IPS DF 4.7 (cell line): ENCODE measurements around the gene ILDR1.
"Not testable (repeated sequence)": the region's sequence is repeated elsewhere in the genome, so short reads cannot be mapped to it uniquely, and the experiment has no call there.

Source experiments
- DNase-seq: peaks from one replicate; pipeline ENCODE4 v3.0.0-alpha.2; 2013; ENCODE audit warnings: low spot score; ENCODE audit errors: extremely low read depth

ILDR1 gene

DNA sequence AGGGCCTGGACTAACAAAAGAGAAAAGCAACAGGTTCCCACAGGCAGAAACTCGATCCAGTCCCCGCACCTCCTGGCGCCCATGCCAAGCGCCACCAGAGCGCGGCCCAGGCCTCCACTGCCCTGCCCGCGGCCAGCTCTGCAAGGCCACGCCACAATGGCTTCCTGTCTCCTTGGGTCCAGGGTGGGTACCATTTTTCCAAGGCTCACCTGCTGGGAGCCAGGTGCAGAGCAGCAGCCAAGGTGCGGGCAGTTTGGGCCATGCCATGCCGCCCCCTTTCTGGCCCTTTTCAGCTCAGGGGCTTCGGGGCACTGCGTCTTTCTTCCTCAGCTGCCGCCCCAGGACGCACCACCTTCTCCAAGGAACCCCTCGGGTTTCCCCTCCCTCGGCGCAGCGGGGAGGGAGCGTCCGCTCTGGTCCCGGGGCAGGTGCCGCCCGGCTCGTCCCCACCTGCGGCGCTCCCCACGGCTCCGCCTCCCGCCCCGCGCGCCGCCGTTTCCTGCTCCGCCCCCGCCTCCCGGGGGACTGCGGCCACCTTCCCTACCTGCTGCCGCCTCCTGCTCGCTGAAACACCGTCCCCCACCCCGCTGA lies at the start of gene ILDR1:
Gene ILDR1, minus strand, starts transcription at position 437 of the 591 bp plus-strand sequence. Its CDS starts 170 bp downstream, at position 267.
- DNase-seq: no peak

DNA sequence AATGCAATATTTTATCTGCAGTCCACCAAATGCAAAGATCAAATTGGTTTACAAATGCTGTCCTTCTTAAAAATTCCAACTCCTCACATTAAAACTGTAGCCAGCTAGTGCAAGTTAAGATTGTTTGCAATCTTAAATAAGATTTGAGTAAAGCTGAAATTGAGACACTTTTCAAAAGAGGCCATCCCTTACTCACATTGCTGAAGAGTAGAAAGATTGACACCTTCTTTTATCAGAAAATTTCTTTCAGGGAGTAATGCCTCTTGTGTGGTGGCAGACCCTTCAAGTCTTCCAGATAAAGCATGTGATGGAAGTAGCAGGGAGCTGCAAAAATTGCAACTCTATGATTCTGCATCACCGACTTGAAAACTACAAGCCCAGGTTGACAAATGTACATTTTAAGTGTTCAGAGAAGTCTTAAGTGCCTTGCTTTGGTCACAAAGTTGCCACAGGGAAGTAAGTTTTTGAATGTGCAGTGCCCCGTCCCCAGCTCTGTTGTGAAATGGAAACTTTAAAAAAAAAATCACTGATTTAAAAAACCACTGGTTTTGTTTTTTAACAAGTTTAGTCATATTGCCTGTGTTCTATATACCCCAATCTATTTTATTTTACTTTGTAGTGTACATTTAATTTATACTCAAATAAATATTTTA lies 45.7 kb upstream of the ILDR1 start:
- no peak for DNase-seq

DNA sequence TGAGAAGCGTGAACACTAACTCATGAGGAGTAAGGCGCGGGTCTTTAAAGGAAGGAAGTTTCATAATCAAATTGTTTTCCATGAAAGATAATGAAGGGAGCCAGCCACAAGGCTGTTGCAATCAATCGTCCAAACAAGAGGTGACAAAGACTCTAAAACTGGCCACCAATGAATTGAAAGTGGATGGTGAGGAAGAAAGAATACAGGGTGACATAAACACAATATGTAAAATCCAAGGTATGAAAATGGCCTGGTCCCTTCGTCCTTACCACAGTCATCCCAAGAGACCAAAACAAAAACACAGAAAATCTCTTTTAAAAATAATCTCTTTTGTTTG lies 45.1 kb upstream of the ILDR1 start:
- DNase-seq: no peak

DNA sequence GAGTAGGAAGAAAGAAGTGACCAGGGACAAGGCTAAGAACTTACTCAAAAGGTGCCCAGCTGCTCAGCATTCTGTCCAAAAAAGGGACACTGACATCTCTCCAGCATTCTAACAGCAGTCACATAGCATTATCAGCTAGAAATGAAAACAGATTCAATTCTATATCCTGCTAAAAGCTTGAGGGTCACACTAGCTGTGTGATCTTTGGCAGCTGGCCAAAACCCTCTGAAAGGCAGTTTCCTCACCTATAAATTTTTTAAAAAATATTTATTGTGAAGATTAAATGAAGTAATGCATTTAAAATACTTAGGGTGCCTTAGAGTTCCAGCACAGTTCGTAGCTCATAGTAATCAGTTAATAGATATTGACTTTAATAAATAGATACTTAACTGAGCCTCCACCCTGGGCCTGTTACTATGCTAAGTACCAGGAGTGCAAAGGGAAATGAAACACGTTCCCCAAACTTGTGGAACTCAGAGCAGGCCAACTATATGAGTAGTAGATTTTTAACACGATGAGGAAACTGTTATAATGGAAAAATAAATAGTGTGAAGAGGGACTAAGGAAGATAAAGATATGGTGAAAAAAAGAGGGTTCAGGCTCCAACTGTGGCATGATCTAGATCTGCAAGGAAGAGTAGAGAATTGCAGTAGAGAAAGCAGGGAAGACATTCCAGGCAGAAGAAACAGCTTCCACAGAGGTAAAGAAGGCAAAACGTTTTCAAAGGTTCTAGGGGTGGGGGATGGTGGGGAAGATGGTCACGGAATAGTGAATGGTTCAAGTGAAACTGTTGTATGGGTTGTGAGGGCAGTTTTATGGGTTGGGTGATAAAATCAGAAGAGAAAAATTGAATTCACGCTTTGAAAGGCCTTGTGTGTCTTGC lies 44.5 kb upstream of the ILDR1 start:
- DNase-seq: no peak

DNA sequence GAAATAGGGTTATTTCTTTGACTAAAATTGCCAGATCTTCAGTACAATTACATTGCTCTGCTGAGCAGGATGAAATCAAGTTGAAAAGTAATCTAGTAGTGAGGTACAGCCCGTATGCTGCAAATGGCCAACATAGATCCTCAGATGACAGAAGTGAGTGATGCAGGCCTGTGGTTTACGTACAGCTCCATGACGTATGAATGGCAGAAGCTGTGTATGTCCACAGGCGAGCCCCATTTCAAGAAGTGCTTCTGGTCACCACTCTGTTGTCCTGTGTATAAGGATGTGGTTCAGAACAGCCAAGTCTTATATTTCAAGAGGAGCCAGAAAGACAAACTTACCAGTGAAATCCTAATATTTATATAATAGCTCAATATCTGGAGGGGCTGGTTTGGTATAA lies 42.3 kb upstream of the ILDR1 start:
- DNase-seq: no peak

DNA sequence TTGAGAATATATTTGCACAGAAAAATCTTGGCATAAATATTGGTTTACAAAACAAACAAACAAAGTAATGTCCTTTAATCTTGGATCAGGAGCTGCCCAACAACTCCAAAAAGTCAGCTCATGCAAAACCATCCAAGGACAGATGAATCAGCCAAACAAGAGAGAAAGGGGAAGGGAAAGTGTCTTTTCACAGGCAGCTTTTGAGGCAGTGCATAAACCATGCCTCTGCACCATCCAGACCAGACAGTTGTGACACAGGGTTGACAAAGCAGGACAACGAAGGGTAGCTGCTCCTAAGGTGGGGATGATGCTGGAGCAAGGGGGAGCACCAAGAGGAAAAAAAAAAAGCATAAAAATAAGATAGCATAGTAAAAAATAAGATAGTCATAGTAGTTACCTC lies 41.9 kb upstream of the ILDR1 start:
- no peak for DNase-seq

DNA sequence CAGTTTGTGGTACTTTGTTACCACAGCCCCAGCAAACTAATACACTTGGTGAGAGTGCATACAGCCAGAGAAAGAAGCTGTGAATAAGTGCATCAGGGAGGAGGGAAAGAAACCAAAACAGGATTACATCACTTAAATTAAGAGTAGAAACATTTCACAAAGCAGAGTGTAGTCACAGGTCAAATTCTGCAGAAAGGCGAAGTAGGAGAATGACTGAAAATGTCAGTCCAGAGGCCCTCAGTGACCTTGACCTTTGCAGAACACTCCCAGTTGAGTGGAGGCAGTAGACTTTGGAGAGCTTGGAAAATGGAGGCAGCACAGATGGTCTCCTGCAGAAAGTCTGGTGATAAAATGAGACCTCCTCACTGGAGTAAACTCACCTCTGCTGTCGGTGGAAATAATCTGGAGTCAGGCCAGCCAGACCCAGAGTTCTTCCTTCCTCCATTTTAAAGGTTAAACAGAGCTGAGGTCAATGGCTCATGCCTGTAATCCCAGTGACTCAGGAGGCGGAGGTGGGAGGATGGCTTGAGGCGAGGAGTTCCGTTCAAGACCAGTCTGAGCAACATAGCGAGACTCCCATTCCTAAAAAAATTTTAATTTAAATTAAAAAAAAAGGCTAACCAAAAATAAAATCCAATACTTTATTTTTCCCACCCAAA lies 38.1 kb upstream of the ILDR1 start:
- no peak for DNase-seq

DNA sequence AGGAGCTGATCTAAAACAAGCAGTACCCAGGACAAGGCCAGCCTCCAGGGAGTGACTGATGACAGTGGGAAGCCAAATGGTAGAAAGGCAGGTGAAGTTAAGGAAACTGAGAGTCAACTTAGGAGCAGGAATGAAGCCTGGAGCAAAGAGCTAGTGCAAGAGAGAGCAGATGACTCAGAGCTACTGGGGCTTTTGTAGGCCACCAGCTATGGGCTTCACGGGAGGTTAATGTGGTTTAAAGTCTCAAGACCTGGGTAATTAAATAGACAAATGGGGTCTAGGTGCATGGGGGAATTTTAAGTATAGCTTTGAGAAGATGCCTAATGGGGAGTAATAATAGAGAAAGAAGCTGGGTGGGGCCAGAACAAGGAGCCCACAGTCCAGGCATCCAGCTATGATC lies 36.2 kb upstream of the ILDR1 start:
- no peak for DNase-seq

DNA sequence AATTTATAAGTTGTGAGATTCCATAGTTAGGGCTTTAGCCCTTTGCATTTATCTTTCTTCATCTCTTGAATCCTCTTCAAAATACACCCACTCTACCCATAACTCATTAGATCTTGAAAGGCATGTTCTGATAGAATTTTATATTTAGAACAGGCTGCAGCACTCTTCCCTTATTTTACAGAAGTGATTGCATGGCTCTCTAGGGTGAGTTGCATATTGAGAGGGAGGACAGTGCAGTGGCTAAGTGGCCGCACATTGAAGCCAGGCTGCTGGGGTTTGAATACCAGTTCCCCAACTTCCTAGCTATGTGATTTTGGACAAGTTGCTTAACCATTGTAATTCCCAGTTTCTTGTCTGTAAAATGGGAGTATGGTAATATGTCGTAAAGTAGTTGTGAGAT lies 35.6 kb upstream of the ILDR1 start:
- DNase-seq: no peak

DNA sequence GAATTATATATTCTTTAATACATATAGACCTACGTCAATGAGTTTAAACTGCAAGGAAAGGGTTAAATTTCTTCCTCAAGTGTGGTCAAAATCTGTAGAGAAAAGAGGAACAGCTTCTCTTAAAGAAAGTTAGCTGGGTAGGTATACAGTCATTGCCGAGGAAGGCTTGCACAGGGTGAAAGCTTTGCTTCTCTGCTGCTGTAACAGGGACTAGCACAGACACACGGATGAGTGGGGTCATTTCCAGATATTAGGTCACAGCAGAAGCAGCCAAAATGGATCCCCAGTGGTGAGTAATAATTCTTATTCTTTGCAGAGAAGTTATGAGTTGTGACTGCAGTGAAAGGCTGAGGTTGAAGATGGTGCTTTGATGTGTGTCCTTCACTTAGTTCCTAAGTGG lies 33.2 kb upstream of the ILDR1 start, which contains the start of gene CD86:
Gene CD86, plus strand, starts transcription at position 148 of the 400 bp plus-strand sequence. Its CDS starts 128 bp downstream, at position 276.
- DNase-seq: no peak

DNA sequence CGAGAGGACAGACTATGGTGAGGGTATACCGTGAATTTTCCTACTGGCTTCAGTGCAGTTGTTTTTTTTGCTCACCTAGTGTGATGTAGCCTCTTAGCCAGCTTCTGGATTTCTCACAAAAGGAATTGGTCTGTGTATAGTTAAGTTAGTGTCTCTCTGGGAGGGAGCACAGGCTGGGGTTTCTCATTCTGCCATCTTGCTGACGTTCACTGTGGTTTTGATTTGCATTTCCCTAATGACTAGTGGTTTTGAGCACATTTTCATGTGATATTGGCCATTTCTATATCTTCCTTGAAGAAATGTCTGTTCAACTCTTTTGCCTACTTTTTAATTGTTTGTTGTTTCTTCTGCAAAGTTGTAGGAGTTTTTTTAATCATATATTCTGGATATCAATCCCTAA lies 30.9 kb upstream of the ILDR1 start:
- no peak for DNase-seq

DNA sequence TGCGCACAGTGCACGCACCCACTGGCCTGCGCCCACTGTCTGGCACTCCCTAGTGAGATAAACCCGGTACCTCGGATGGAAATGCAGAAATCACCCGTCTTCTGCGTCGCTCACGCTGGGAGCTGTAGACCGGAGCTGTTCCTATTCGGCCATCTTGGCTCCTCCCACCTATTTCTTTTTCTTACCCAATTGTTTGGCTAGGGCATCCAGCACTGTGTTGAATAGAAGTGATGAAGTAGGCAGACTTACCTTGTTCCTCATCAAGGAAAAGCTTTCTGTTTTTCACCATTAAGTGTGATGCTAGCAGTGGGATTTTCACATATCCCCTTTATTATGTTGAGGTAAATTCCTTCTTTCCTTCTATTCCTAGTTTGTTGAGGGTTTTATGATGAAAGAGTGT lies 25.7 kb upstream of the ILDR1 start:
- not testable (repeated sequence) for DNase-seq

DNA sequence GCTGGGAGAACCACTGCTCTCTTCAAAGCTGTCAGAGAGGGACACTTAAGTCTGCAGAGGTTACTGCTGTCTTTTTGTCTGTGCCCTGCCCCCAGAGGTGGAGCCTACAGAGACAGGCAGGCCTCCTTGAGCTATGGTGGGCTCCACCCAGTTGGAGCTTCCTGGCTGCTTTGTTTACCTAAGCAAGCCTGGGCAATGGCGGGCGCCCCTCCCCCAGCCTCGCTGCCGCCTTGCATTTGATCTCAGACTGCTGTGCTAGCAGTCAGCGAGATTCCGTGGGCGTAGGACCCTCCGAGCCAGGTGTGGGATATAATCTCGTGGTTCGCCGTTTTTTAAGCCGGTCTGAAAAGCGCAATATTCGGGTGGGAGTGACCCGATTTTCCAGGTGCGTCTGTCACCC lies 25.2 kb upstream of the ILDR1 start:
- not testable (repeated sequence) for DNase-seq

DNA sequence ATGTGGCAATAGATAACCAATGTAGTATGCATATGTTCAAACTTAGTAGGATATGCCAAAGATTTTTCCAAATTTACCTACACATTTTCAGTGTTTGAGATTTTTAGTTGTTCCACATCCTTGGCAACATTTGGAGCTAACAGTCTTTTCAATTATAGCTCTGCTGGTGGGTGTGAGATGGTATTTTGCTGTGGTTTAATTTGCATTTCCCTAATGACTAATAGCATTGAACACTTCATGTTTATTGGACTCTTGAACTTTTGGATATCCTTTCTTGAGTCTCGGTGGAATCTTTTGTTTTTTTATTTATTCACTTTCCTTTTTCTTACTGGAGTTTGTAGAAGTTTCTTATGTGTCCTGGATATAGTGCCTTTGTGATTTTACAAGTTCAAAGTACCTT lies 11.0 kb upstream of the ILDR1 start:
- DNase-seq: no peak

DNA sequence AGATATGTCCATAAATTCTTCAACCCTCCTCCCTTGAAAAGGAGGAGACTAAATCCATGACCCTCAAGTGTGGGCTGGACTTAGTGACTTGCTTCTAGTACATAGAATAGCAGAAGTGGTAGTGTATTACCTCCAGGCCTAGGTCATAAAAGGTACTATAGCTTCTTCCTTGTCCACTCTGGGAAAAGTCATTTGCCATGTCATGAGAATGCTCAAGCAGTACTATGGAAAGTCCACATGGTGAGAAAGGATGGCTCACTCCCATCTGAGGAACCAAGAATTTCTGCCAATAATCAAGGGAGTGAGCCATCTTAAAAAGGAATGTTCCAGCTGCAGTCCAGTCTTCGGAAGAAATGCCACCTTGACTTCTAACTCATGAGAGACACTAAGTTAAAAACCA lies 10.5 kb upstream of the ILDR1 start:
- no peak for DNase-seq

DNA sequence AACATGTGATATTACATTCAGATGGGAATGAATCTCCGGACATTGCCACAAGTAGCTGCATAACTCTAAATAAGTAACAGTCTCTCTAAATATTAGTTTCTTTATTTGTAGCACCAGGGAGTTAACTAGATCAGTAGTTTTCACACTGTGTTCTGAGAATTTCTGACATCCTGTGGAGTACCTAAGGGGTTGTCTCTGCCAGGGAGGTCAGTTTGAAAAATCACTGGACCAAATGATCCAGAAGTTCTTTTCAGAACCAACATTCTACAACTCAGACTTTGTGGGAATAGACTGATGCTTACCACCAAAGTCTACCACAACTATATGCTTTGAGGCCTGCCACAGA lies 9.0 kb upstream of the ILDR1 start:
- DNase-seq: no peak

DNA sequence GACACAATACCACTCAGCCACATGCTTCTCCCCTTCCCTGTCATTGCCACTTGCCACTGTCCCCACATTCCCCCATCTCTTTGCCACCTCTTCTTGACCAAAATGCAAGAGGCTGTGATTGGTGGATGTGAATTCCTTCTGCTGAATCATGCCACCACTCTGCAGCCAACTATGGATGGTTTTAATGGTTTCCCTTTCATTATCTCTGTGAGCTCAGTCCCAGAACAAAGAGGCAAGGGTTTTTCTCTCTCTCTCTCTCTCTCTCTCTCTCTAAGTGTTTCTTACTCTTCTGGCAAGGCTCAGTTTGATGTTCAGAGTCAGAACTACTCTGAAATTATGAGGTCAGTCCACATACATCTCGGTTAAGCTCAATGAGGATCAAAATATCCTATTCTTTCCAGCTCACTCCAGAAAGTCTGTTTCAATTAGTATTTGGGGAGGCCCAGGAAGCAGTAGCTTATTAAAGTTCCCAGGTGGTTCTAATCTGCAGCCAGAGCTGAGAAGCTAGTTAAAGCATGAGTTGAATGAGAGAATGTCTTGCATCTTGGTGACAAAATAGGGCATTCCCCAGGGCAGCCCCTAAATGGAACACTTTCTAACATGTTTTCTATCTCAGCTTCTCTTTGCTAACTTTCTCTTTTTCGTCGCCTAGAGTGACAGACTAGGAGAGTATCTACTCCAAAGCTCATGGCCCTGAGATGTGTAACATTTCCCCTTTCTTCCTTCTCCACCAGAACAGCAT lies 8.5 kb upstream of the ILDR1 start:
- no peak for DNase-seq

DNA sequence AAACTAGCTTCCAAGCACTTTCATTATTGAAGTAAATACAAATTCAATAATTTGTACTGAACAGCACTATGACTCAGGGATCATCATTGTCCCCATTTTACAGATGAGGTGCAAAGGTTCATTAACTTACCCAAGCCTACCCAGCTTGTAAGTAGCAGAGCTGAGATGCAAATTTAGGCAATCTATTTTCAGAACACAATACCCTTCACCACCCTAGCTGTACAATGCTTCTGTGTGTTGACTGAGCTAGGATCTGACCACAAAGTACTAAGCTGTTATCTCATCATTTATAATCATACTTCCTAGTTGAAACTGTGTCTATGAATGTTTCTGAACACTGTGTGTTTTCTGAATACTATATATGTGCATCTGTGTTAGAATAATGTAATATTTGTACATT lies 3.2 kb upstream of the ILDR1 start:
- DNase-seq: no peak

DNA sequence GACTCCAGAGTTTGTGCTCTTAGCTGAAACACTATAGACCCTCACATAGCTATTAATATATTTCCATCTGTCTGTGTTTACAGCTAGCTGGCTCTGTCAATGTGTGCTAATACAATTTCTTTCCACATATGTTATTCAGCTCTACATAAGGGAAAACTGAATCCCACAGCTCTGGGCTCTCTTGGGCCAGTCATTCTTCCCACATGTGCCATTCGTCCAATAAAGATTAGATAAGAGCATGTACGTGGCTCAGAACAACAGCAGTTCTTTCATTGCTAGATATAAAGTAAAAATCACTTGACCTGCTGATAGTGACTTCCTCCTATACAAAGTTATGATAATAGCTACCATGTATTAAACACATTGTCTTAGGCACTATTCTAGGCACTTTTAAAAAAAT lies 2.8 kb upstream of the ILDR1 start:
- DNase-seq: no peak

DNA sequence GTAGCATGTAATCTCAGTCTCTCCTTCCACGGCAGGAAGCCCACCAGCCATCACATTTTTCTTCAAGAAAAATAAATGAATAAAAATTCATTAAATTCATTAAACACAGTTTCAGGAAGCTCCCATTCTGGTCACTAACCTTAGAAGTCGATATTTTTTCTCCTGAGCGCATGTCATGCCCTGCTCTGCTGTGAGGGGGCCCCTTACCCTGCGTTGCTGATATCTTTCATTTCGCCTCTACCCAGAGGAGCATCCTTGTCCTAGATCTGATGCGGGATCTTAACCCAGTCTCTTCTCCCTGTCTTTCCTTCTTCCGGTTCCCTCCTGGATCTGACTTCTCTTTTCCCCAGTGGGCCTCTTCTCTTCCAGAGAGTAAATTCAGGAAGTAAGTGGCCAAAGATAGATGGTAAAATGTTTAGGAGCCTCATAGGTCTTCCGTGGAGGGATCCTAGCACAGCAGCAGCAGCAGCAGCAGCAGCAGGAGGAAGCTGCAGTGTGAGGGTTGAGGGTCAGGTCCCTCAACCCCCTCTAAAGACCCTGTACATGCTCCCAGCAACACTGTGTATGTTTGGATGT lies 1.4 kb upstream of the ILDR1 start:
- no peak for DNase-seq

DNA sequence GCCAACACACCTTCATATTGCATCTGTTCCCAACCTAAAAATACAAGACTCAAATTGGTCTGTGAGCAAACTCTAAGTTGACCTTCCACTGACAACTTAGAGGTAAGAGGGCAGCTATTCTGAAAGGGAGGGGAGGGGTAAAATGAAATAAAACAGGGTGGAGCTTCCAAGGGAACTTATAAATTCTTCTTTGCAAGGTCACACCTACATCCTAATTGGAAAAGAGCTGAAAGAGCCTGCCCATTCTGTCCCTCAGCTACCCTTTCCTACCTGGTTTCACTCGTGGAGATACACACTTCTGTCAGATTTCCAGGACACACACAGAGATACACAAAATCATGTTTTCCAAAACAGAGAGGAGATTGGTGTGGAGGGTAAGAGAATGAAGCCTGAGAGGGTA lies 1.0 kb downstream of the ILDR1 start:
- DNase-seq: no peak
